HepG2 (cell line): ENCODE results near the gene SNCG. TPM values are rescaled to one million over a fixed set of nuclear protein-coding genes. Genes with fewer than 3 reads are reported as not detected.
A peak's percentile ranks its signal among the peaks of the same experiment; 100 is the strongest.

Source experiments
- ATAC-seq: fragments of 200-7000 bp; cut with Tn5 transposase; 3 replicates; pipeline ENCODE4 v1.9.1; 2020; ENCODE audit warnings: mild to moderate bottlenecking, moderate library complexity
- BruUV-seq: library from RNA; stranded (reverse); fragments of 400-500 nt; replicated peaks from 2 replicates; lab custom pipeline; 2021; lab: Mats Ljungman, UMichigan
- CTCF ChIA-PET: fragments of 300-600 bp; formaldehyde crosslinking; extraction: SDS; loops from one replicate; lab custom pipeline; 2021; ENCODE audit warnings: low total read pairs, inconsistent platforms, low intra/inter-chr PET ratio; lab: Yijun Ruan, JAX
- POLR2A ChIA-PET: fragments of 350-600 bp; sonication (Branson Sonifier 250); formaldehyde crosslinking; loops from one replicate; lab custom pipeline; 2020; ENCODE audit warnings: antibody characterized with exemption, inconsistent platforms; lab: Yijun Ruan, JAX
- DNase-seq: peaks from one replicate; pipeline ENCODE4 v3.0.0-alpha.2; 2015; ENCODE audit warnings: low spot score
- FAIRE-seq: peaks from 3 replicates; lab custom pipeline; 2011; peaks lifted over from hg19 to GRCh38; lab: Jason Lieb, UNC
- H2AFZ ChIP-seq: one replicate; pipeline ENCODE4 v1.6.1; 2011; ENCODE audit warnings: low read length, inconsistent platforms
- H3K27ac ChIP-seq: fragments of 300-600 bp; 3 replicates; pipeline ENCODE4 v1.8.0; 2011; ENCODE audit warnings: mixed run types, mild to moderate bottlenecking, mixed read lengths, low read length, inconsistent platforms; ENCODE audit not compliant: insufficient read depth; ENCODE audit errors: extremely low read length
- H3K27me3 ChIP-seq, 2 experiments: fragments of 200-600 bp in 1 of 2; 2 replicates in 1 of 2; 3 replicates in 1 of 2; pipeline versions ENCODE4 v1.6.0 to v1.8.0; 2011; ENCODE audit warnings: low read length in 2 of 2, mild to moderate bottlenecking in 2 of 2, moderate library complexity in 2 of 2, inconsistent platforms in 1 of 2; ENCODE audit not compliant: insufficient read depth in 2 of 2, control insufficient read depth in 1 of 2
- H3K36me3 ChIP-seq, 2 experiments: fragments of 200-600 bp in 1 of 2; replicated peaks in 1 of 2; 2 replicates in 1 of 2; 3 replicates in 1 of 2; pipeline versions ENCODE4 v1.5.1 to v1.8.0; 2011; ENCODE audit warnings: low read length in 2 of 2, inconsistent platforms in 1 of 2; ENCODE audit not compliant: insufficient read depth in 2 of 2, control insufficient read depth in 1 of 2
- H3K4me1 ChIP-seq: 2 replicates; pipeline ENCODE4 v1.5.1; 2012; ENCODE audit warnings: low read length, inconsistent platforms; ENCODE audit not compliant: insufficient read depth
- H3K4me2 ChIP-seq: 2 replicates; pipeline ENCODE4 v1.6.0; 2011; ENCODE audit warnings: low read depth, low read length, inconsistent platforms
- H3K4me3 ChIP-seq, 3 experiments: fragments of 200-600 bp in 1 of 3; sonication (generic), shearing (Covaris generic) in 1 of 3; replicated peaks in 1 of 3; 2 replicates each; pipeline ENCODE4 v1.5.1; 2011 to 2016; ENCODE audit warnings: low read length in 3 of 3, inconsistent platforms in 2 of 3, low read depth in 2 of 3, mild to moderate bottlenecking in 2 of 3, control low read depth in 1 of 3, mixed read lengths in 1 of 3; ENCODE audit not compliant: insufficient read depth in 1 of 3
- H3K79me2 ChIP-seq: one replicate; pipeline ENCODE4 v1.6.1; 2011; ENCODE audit warnings: low read length, inconsistent platforms; ENCODE audit not compliant: insufficient read depth
- H3K9ac ChIP-seq: 2 replicates; pipeline ENCODE4 v1.6.0; 2011; ENCODE audit warnings: mild to moderate bottlenecking, low read depth, low read length, inconsistent platforms; ENCODE audit not compliant: insufficient read depth
- H3K9me3 ChIP-seq: 2 replicates; pipeline ENCODE4 v1.5.1; 2012; ENCODE audit warnings: mild to moderate bottlenecking, low read length
- H4K20me1 ChIP-seq: 2 replicates; pipeline ENCODE4 v1.6.0; 2011; ENCODE audit warnings: inconsistent platforms, mild to moderate bottlenecking, low read length, moderate library complexity; ENCODE audit not compliant: insufficient read depth
- AHR ChIP-seq: IDR thresholded peaks from 2 replicates; pipeline ENCODE4 v1.6.1; 2018; ENCODE audit warnings: missing genetic modification reagents, missing compliant biosample characterization
- ASH2L ChIP-seq: fragments of 300-600, 200-600 bp; sonication (generic); IDR thresholded peaks from 2 replicates; pipeline ENCODE4 v1.7.0; 2017; ENCODE audit warnings: low read depth, mild to moderate bottlenecking, moderate library complexity, mixed read lengths, low read length; ENCODE audit not compliant: insufficient read length
- ATF2 ChIP-seq: sonication (generic); formaldehyde crosslinking; IDR thresholded peaks from 2 replicates; pipeline ENCODE4 v1.4.0; 2020; ENCODE audit warnings: missing genetic modification reagents
- KLF16 ChIP-seq, 2 experiments: sonication (generic) in 1 of 2; formaldehyde crosslinking in 1 of 2; IDR thresholded peaks; 2 replicates each; pipeline versions ENCODE4 v1.6.1 to v1.8.0; 2016 to 2023; ENCODE audit warnings: missing genetic modification reagents in 2 of 2, missing compliant biosample characterization in 1 of 2
- POGZ ChIP-seq: sonication (generic); formaldehyde crosslinking; IDR thresholded peaks from 2 replicates; pipeline ENCODE4 v1.4.0; 2020; ENCODE audit warnings: mild to moderate bottlenecking, missing genetic modification reagents
- RBM22 ChIP-seq: fragments of 200-400 bp; formaldehyde crosslinking; optimal IDR thresholded peaks from 2 replicates; pipeline ENCODE3; 2017; ENCODE audit warnings: mild to moderate bottlenecking, low read length, moderate library complexity
- SP4 ChIP-seq: sonication (generic); formaldehyde crosslinking; IDR thresholded peaks from 2 replicates; pipeline ENCODE4 v1.8.1; 2023; ENCODE audit warnings: mild to moderate bottlenecking, missing genetic modification reagents
- STAG1 ChIP-seq: sonication (generic); formaldehyde crosslinking; IDR thresholded peaks from 2 replicates; pipeline ENCODE4 v1.4.0; 2020; ENCODE audit warnings: missing genetic modification reagents
- TGIF2 ChIP-seq: IDR thresholded peaks from 2 replicates; pipeline ENCODE4 v1.6.1; 2016; ENCODE audit warnings: control low read depth, missing compliant biosample characterization
- ZBTB33 ChIP-seq: sonication (generic); formaldehyde crosslinking; IDR thresholded peaks from 2 replicates; pipeline ENCODE4 v1.4.0; 2020; ENCODE audit warnings: missing genetic modification reagents
- ZIK1 ChIP-seq: sonication (generic); formaldehyde crosslinking; IDR thresholded peaks from 2 replicates; pipeline ENCODE4 v1.5.0; 2020; ENCODE audit warnings: mild to moderate bottlenecking, low read depth, missing genetic modification reagents, borderline replicate concordance
- ZNF337 ChIP-seq: sonication (generic); formaldehyde crosslinking; IDR thresholded peaks from 2 replicates; pipeline ENCODE4 v1.5.1; 2020; ENCODE audit warnings: missing genetic modification reagents, low read depth, mild to moderate bottlenecking, borderline replicate concordance
- ZNF451 ChIP-seq: sonication (generic); formaldehyde crosslinking; IDR thresholded peaks from 2 replicates; pipeline ENCODE4 v1.5.0; 2020; ENCODE audit warnings: mild to moderate bottlenecking, missing genetic modification reagents
- ZNF546 ChIP-seq: sonication (generic); formaldehyde crosslinking; conservative IDR thresholded peaks from 2 replicates; pipeline ENCODE4 v1.8.1; 2023; ENCODE audit warnings: mild to moderate bottlenecking, missing genetic modification reagents
- ZNF652 ChIP-seq: IDR thresholded peaks from 2 replicates; pipeline ENCODE4 v1.6.1; 2016; ENCODE audit warnings: low read depth, borderline replicate concordance
- WGBS: methylation state at CpG from one replicate; pipeline ENCODE4 v1.1.6; 2017; ENCODE audit warnings: low lambda C conversion rate; 5-methylcytosine and 5-hydroxymethylcytosine counted together
- in situ Hi-C: cut with HindIII; loops from 2 replicates; pipeline ENCODE4 v1.10.0; 2017; ENCODE audit warnings: low pct_unique_long_range_greater_than_20kb; ENCODE audit not compliant: extremely low pct_ligation_motif_present
- intact Hi-C: fragments of 100-400 bp; cut with micrococcal nuclease; formaldehyde crosslinking; loops from one replicate; pipeline ENCODE4 v1.10.0; 2022; ENCODE audit not compliant: unreplicated experiment
- polyA plus RNA-seq, 8 experiments: library from polyadenylated mRNA; depleted of rRNA in 3 of 8; stranded (reverse) in 7 of 8; unstranded in 1 of 8; fragments of >200 nt; fragmentation: Illumina TruSeq in 4 of 8; extraction: Trizol in 4 of 8; gene quantifications; 2 replicates each; pipeline versions ENCODE4 v1.2.1 to v1.2.3, GENCODE V29; 2011 to 2016; ENCODE audit warnings: low read depth in 4 of 8, missing spikeins in 1 of 8, mixed read lengths in 1 of 8; ENCODE audit not compliant: insufficient read depth in 1 of 8
- total RNA-seq, 5 experiments: library from RNA; depleted of rRNA; stranded (reverse); fragments of >200 nt; fragmentation: Illumina TruSeq; extraction: Trizol; gene quantifications; 2 replicates each; pipeline ENCODE4 v1.2.3, GENCODE V29; 2016; ENCODE audit warnings: low read depth in 1 of 5
- TF ChIP-seq, protein P1 (sequence below): sonication (generic); formaldehyde crosslinking; IDR thresholded peaks from 2 replicates; pipeline ENCODE4 v1.4.0; 2020; ENCODE audit warnings: missing genetic modification reagents

Gene SNCG
- total and polyA plus RNA-seq, 2 of the 13 experiments (the other 11 are each of a cell fraction or from before 2014, with no cell fraction given) = 0.22 to 0.91 TPM

DNA sequence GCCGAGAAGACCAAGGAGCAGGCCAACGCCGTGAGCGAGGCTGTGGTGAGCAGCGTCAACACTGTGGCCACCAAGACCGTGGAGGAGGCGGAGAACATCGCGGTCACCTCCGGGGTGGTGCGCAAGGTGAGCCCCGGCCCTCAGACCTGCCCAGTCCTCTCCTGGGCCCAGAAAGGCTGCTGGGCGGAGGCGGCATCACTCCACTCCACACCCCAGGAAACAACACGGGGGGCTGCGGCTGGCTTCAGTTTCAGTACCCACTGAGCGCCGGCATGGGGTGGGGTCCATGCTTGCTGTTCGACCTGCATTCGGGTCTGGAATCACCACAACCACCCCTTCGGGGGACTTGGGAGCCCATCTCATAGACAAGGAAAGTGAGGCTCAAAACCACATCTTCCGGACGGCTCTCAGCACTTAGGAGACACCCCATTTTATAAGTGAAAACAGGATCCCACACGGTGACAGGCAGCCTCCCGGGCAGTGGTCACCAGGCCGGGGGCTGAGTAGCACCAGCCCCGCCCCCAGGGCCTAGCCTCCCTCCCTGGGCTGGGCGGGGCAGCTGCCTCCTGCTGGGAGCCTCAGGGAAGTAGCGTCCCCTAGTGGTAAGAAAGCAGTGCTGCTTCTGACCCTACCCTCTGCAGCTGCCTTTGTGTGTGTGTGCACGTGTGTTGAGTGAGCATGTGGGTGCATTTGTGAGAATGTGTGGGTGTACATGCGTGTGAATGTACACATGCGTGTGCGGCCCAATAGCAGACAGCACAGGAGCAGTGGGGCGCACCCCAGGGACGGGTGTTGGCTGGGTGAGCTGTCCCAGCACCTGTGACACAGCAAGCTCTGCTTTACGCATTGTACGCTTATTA lies 1.8 kb downstream of the SNCG start:
- Histone ChIP-seq H3K27ac (no peak overlapping the region), H3K4me2 (peak overlapping the region; percentile 73), H3K4me1 (peaks cover 44% of the 10 kb centered on the region), H4K20me1 (no peaks in the 10 kb centered on the region), H3K9me3 (no peaks in the 10 kb centered on the region), H2AFZ (no peak overlapping the region), H3K79me2 (no peaks in the 10 kb centered on the region), H3K9ac (no peak overlapping the region), H3K27me3 (peaks cover 11 to 75% of the 10 kb centered on the region in 2 experiments), H3K4me3 (peak overlapping the region; percentile 12 to 66 (median 15); a peak in 5 of 6 replicates), H3K36me3 (no peaks in the 10 kb centered on the region)
- DNase-seq (peak; percentile 68), FAIRE-seq (peak; percentile 34), ATAC-seq (peak; percentile 72)
- POLR2A ChIA-PET = interaction anchor here (0.9 kb wide), 1 partner anchor 204 kb away, joined by 3 read pairs; the partner anchor contains the start of gene BMPR1A
- CTCF ChIA-PET = interaction anchor here (0.8 to 1.8 kb wide), 3 partner anchors 15 to 272 kb away, joined by 4 to 20 read pairs (median 4); no protein-coding TSS in a partner anchor
- 18% methylated on average over 13 of the region's 37 CpGs for WGBS
- no TSS peak for BruUV-seq
- intact Hi-C loops = loop anchor here (1.0 kb wide), 1 partner anchor 15 kb away; no protein-coding TSS in a partner anchor
- in situ Hi-C loops = no loop called here
- TF ChIP-seq ATF2 (CRISPR knock-in tag) (no peak), ZNF546 (CRISPR knock-in tag) (no peak), ASH2L (peak; percentile 29), STAG1 (CRISPR knock-in tag) (peak; percentile 90), KLF16 (CRISPR knock-in tag; IDR thresholded peaks at IDR 0.05) (peak in 1 of 2 experiments; percentile 35; a peak in 1 of 4 replicates), ZIK1 (CRISPR knock-in tag) (no peak), POGZ (0 out of 2 replicates have a peak, but pooled peaks have one; percentile 12), AHR (0 out of 2 replicates have a peak, but pooled peaks have one; percentile 21), RBM22 (no peak), SP4 (CRISPR knock-in tag) (peak; percentile 55; the same call in 1 of the 2 replicates), TGIF2 (no peak), ZBTB33 (CRISPR knock-in tag) (0 out of 2 replicates have a peak, but pooled peaks have one; percentile 39), ZNF652 (CRISPR knock-in tag) (no peak), ZNF337 (CRISPR knock-in tag) (no peak), ZNF451 (CRISPR knock-in tag) (0 out of 2 replicates have a peak, but pooled peaks have one; percentile 66)
- TF ChIP-seq, protein P1, sequence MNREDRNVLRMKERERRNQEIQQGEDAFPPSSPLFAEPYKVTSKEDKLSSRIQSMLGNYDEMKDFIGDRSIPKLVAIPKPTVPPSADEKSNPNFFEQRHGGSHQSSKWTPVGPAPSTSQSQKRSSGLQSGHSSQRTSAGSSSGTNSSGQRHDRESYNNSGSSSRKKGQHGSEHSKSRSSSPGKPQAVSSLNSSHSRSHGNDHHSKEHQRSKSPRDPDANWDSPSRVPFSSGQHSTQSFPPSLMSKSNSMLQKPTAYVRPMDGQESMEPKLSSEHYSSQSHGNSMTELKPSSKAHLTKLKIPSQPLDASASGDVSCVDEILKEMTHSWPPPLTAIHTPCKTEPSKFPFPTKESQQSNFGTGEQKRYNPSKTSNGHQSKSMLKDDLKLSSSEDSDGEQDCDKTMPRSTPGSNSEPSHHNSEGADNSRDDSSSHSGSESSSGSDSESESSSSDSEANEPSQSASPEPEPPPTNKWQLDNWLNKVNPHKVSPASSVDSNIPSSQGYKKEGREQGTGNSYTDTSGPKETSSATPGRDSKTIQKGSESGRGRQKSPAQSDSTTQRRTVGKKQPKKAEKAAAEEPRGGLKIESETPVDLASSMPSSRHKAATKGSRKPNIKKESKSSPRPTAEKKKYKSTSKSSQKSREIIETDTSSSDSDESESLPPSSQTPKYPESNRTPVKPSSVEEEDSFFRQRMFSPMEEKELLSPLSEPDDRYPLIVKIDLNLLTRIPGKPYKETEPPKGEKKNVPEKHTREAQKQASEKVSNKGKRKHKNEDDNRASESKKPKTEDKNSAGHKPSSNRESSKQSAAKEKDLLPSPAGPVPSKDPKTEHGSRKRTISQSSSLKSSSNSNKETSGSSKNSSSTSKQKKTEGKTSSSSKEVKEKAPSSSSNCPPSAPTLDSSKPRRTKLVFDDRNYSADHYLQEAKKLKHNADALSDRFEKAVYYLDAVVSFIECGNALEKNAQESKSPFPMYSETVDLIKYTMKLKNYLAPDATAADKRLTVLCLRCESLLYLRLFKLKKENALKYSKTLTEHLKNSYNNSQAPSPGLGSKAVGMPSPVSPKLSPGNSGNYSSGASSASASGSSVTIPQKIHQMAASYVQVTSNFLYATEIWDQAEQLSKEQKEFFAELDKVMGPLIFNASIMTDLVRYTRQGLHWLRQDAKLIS (CRISPR knock-in tag) = no peak
